Esophagus squamous epithelium (tissue), 5 donors: ENCODE measurements around the gene REEP1. TPM values are rescaled to one million over a fixed set of nuclear protein-coding genes. Genes with fewer than 3 reads are reported as not detected.
A peak's percentile ranks its signal among the peaks of the same experiment; 100 is the strongest.

Experiments used
- DNase-seq: peaks from one replicate; lab custom pipeline; 2025; lab: John Stamatoyannopoulos, UW
- H3K27ac ChIP-seq, 4 donors: fragments of 200-600 bp; sonication (generic); one replicate each; pipeline ENCODE4 v1.5.1; 2016 to 2019; ENCODE audit warnings: mild to moderate bottlenecking in 1 of 4
- H3K27me3 ChIP-seq, 4 donors: fragments of 200-600 bp; sonication (generic); 1 replicate in 3 of 4; 2 replicates in 1 of 4; pipeline versions ENCODE4 v1.5.1 to v1.6.0; 2017 to 2021; ENCODE audit warnings: antibody characterized with exemption in 1 of 4
- H3K36me3 ChIP-seq, 3 donors: fragments of 200-600 bp; sonication (generic); one replicate each; pipeline ENCODE4 v1.5.1; 2016 to 2019
- H3K4me1 ChIP-seq, 3 donors: fragments of 200-600 bp; sonication (generic); one replicate each; pipeline ENCODE4 v1.5.1; 2017 to 2019
- H3K4me3 ChIP-seq, 4 donors: fragments of 200-600 bp; sonication (generic); 1 replicate in 3 of 4; 2 replicates in 1 of 4; pipeline ENCODE4 v1.5.1; 2016 to 2019; ENCODE audit warnings: mild to moderate bottlenecking in 2 of 4, moderate library complexity in 1 of 4
- H3K9me3 ChIP-seq, 3 donors: fragments of 200-600 bp; sonication (generic); one replicate each; pipeline ENCODE4 v1.5.1; 2016 to 2019
- CTCF ChIP-seq, 6 experiments: fragments of 450-650 bp in 4 of 6; fragments of 200-600 bp in 2 of 6; sonication (generic) in 2 of 6; IDR thresholded peaks; one replicate each; pipeline ENCODE4 v1.5.1; 2016 to 2019; ENCODE audit warnings: antibody characterized with exemption in 6 of 6, mild to moderate bottlenecking in 4 of 6, moderate library complexity in 4 of 6
- POLR2A ChIP-seq, 4 donors: fragments of 450-650 bp; IDR thresholded peaks; one replicate each; pipeline ENCODE4 v1.6.1; 2017; ENCODE audit warnings: antibody characterized with exemption in 4 of 4, mild to moderate bottlenecking in 4 of 4, moderate library complexity in 3 of 4
- WGBS, 2 donors: methylation state at CpG; one replicate each; pipeline ENCODE4 v1.1.5; 2018; 5-methylcytosine and 5-hydroxymethylcytosine counted together
- intact Hi-C: fragments of 100-400 bp; cut with DNase I; formaldehyde crosslinking; loops from one replicate; pipeline ENCODE4 v1.15.0; 2022
- total RNA-seq, 4 donors: library from RNA; depleted of rRNA; stranded (reverse); fragments of >200 nt; gene quantifications; one replicate each; pipeline ENCODE4 v1.1.0, GENCODE V29; 2016
- donor health status: DM: yes; HTN: yes; CAD: no.

REEP1 gene
- total RNA-seq, 4 donors from 2014 or later = 0.83 to 10.3 (median 2.0) TPM

- Histone ChIP-seq H3K36me3 (no peaks in the 10 kb centered on the region), H3K4me1 (peaks cover 0 to 45% (median 18%) of the 10 kb centered on the region in 3 donors), H3K4me3 (no peak overlapping the region), H3K9me3 (no peaks in the 10 kb centered on the region), H3K27me3 (no peaks in the 10 kb centered on the region), H3K27ac (peak overlapping the region in 3 of 4 donors; percentile 62 to 66 (median 66))
- 79 to 94% methylated on average over 7 to 11 of the region's 14 CpGs for WGBS, 2 donors
- intact Hi-C loops = no loop called here
- TF ChIP-seq POLR2A (IDR thresholded peaks at IDR 0.05) = no peak
- no peak for TF ChIP-seq CTCF (IDR thresholded peaks at IDR 0.05)
- no peak for DNase-seq
Observed at GRCh38 chr2:86281066-86281700, 56.2 kb downstream of the REEP1 start.

DNA sequence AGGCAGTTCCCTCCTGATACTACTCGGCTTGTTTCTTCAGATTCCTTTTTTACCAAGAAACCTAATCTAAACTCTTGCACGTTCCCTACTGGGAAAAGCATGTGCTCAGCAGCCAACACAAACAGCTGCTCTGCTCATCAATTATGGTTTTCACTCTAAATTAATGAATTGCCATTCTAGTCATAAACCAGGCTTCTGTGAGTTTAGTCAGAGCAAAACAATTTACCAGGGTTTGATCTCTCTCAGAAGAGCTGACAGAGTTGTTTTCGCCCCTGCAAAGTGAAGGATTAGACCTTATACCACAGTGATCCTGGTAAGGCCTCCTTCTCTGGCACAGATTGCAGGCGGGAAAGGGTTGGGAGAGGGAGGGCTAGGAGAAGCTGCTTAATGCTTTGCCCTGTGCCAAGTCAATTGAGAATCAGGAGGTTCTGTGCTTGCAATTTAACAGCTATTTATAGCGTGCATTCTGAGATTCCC is 57.2 kb downstream of the REEP1 start:
- intact Hi-C loops = no loop called here
- Histone ChIP-seq H3K27me3 (no peaks in the 10 kb centered on the region), H3K36me3 (no peaks in the 10 kb centered on the region), H3K27ac (peak overlapping the region in 3 of 4 donors; percentile 62 to 66 (median 66)), H3K9me3 (no peaks in the 10 kb centered on the region), H3K4me3 (no peak overlapping the region), H3K4me1 (peaks cover 0 to 45% (median 18%) of the 10 kb centered on the region in 3 donors)
- 31 to 34% methylated on average over 4 to 5 of the region's 5 CpGs for WGBS, 2 donors
- TF ChIP-seq POLR2A (IDR thresholded peaks at IDR 0.05) (no peak), CTCF (IDR thresholded peaks at IDR 0.05) (no peak)
- no peak for DNase-seq

GRCh38 chr2:86275962-86276361 is 61.5 kb downstream of the REEP1 start:
- H3K9me3 ChIP-seq = peaks cover 0 to 13% (median 8%) of the 10 kb centered on the region in 3 donors
- WGBS, 2 donors = 94 to 100% methylated on average over 2 to 3 of the region's 3 CpGs
- no peak overlapping the region for H3K27ac ChIP-seq
- no peak overlapping the region for H3K4me3 ChIP-seq
- H3K27me3 ChIP-seq = no peaks in the 10 kb centered on the region
- no peak for TF ChIP-seq CTCF (IDR thresholded peaks at IDR 0.05)
- no peak for TF ChIP-seq POLR2A (IDR thresholded peaks at IDR 0.05)
- no peaks in the 10 kb centered on the region for H3K36me3 ChIP-seq
- intact Hi-C loops = no loop called here
- DNase-seq = no peak
- H3K4me1 ChIP-seq = peaks cover 0 to 24% (median 9%) of the 10 kb centered on the region in 3 donors

- H3K9me3 ChIP-seq = peaks cover 0 to 19% (median 14%) of the 10 kb centered on the region in 3 donors
- no peak overlapping the region for H3K4me3 ChIP-seq
- no peaks in the 10 kb centered on the region for H3K27me3 ChIP-seq
- intact Hi-C loops = no loop called here
- H3K4me1 ChIP-seq = peaks cover 0 to 19% (median 4%) of the 10 kb centered on the region in 3 donors
- no peak overlapping the region for H3K27ac ChIP-seq
- WGBS, 2 donors = 71 to 73% methylated on average over 4 of the region's 4 CpGs
- DNase-seq = no peak
- TF ChIP-seq POLR2A (IDR thresholded peaks at IDR 0.05) (no peak), CTCF (IDR thresholded peaks at IDR 0.05) (no peak)
- H3K36me3 ChIP-seq = no peaks in the 10 kb centered on the region
Observed at GRCh38 chr2:86275384-86275799, 62.0 kb downstream of the REEP1 start.

DNA sequence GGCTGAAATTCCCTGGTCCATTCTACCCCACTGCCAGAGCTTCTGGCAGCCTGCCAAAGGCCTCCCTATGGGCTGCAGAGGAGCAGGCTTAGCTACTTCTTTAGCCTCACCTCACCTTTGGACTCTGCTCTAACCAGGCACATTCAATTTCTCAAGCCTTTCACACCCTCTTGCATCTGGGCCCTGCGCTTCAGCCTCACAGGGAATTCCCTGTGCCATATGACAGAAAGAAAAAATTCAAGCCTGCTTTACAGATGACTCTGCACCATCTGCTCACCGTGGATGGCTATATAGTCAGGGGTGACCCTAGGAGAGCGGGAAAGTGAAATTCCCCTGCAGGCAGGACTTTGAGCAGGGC is 62.5 kb downstream of the REEP1 start:
- no peak overlapping the region for H3K27ac ChIP-seq

More for the DNA sequence above, 62.5 kb downstream of the REEP1 start:
- no peaks in the 10 kb centered on the region for H3K36me3 ChIP-seq
- no peak overlapping the region for H3K4me3 ChIP-seq
- WGBS, 2 donors = 90% methylated on average over 2 of the region's 3 CpGs; no CpG with 5 or more reads in 1 of the 2 donors
- DNase-seq = no peak
- intact Hi-C loops = no loop called here
- peaks cover 0 to 22% (median 16%) of the 10 kb centered on the region in 3 donors for H3K9me3 ChIP-seq
- TF ChIP-seq CTCF (IDR thresholded peaks at IDR 0.05) (no peak), POLR2A (IDR thresholded peaks at IDR 0.05) (no peak)
- peaks cover 0 to 14% (median under 1%) of the 10 kb centered on the region in 3 donors for H3K4me1 ChIP-seq
- H3K27me3 ChIP-seq = no peaks in the 10 kb centered on the region
